GM19043 (cell line): ENCODE results near the gene KIF1C.

Experiments used
- ATAC-seq: cut with Tn5 transposase; IDR thresholded peaks from one replicate; pipeline ENCODE4 v1.9.1; 2021; ENCODE audit warnings: low read depth; ENCODE audit not compliant: unreplicated experiment

The KIF1C gene

DNA sequence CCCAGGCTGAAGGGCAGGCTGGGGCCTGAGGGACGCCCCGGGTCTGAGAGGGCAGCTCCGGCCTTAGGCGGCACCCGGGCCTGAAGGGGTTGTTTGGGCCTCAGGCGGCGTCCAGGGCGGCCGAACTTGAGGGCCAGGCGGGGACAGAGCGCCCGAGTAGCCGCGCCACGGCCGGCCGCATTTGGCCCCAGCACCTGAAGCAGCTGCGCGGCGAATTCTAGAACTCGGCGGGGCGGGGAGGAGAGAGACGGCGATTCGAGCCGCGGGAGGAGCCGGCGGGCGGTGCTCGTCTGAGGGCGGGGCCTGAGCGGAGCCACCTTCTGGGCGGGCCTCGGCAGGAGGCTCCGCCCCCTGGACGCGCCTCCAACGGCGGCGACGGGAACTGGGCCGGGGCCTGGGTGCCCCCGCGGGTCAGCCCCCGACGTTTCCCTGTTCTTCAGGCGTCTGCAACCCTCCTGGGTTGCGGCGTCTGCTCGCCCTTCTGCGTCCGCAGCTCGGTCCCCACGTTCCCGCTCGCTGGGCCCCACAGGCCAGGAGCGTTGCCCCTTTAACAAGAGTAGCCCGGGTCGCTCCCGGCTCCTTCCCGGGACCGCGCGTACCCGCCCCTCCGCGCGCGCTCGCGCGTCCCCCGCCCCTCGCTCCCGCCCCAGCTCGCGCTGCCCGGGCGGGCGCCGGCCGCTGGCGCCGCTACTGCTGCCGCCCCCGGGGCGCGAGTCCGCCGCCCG, at the start of gene KIF1C, which contains the start of gene INCA1:
KIF1C (plus strand) TSS at position 649 of the 725 bp plus-strand sequence. CDS start 2,297 bp downstream, outside the sequence.
INCA1 (minus strand) TSS at position 221 of the 725 bp plus-strand sequence. CDS start 3,085 bp downstream, outside the sequence.
- ATAC-seq, result peak; percentile 76

DNA sequence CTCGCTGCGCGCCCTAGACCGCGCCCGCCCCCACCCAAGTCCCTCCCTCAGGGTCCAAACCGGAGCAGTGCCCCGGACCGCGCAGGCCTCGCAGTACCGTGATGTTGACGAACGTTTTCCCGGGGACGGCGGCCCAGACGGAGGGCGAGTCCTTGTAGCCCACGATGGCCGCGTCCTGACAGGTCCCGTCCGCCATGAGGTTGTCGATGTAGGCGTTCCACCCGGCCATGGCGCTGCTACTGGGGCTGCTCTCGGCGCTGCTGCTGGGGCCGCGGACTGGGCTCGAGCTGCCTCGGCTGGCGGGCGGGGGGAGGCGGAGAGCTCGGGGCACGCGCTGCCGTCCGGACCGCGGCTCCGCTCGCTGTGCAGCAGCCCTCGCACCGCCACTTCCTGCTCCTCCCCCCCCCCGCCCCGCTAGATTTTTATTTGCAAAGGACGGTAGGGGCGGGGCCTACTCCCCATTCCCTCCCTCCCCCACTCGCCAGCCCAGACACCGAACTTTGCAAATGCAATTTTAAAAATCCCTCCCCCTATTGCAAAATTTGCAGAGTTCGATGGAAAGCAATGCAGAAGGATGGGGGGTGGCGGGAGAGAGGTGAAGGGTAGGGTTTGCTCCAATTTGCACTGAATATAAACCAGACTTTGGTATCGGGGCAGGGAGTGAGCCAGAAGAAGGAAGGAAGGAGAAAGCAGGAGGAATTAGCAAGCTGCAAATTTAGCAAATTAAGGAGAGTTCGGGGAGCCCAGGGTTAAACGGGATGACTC, 49.4 kb upstream of the KIF1C start, which contains the start of gene PFN1:
PFN1 (minus strand) TSS at position 365 of the 765 bp plus-strand sequence; CDS start at position 229, 136 bp downstream.
- ATAC-seq, result no peak

DNA sequence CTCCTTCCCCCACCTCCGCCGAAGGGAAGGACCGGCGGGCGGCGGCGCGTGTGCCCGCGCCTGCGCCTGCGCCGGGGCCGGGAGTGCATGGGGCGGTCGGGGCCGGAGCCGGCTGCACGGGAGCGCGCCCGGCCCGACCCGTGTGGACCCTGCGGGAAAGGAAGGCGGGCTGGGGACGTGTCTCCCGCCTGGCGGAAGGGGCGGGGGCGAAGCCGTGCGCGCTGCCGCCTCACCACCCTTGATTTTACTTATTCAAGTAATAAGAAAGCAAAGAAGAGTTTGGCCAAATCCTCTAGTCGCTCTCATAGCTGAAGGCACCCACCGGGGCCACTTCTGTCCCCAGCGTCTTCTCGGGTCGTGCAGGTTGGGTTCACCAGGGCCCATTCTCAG, 48.8 kb upstream of the KIF1C start:
- ATAC-seq, result peak; percentile 21

DNA sequence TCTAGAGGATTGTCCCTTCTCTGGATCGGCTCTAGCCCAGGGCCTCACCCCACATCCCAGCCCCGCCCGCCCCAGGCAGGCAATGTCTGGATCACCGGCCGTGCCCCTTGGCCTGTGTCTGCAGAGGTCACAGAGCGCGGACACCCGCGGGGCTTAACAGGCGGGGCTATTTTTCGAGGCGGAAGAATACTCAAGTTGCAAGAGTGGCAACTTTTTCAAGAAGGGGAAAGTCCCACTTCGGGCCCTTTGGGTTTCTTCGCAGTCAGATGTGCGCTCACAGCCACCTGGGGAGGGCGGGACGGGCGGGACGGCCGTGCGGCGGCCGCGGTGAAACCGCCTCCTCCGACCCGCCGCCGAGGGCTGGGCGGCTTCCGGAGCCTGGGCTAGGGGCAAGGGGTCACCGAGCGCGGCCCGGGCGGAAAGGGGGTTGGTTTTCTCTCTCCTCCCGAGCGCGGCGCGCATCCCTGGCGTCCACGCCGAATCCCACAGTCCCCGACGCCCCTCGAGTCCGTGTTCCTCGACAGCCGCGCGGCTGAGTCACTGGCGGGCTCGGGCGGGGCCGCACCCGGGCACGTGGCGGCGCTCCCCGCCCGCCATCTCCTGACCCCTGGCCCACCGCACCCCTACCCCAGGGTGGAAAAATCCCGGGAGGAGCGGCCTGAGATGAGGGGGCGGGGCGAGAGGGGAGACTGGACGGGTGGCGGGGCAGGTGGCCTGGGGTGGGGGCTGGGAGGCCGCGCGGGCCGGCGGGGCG, 48.3 kb upstream of the KIF1C start:
- ATAC-seq, result peak; percentile 35

DNA sequence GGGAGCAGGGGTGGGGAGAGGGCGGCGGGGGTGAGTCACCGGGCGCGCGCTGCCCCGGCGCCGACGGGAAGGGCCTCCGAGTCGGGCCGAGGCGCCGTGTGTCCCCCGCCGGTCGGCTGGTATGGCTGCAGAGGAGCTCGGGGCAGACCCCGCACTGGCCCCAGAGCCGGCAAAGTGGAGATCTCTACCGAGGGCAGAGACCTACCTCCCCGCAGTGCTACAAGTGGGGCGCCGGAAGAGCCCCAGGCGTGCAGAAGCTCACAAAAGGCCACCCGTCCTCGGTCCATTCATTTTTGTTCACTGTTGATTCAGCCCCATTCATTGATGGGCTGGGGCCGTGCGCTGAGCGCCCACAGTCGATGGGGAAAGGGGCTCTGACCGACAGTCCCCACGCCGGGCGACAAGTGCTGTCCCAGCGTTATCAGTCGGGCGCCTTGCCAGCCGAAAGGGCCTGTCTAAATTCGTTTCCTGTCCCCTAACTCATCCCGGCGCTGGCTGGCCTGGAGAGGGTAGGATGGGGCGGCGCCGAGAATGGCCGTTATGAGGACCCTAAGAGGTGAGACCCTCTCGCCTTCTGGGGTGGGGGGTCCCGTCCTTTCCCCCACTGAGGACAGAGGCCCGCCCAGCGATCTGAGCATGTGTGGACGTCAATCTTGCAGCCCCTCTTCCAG, 47.5 kb upstream of the KIF1C start:
- ATAC-seq, result no peak

DNA sequence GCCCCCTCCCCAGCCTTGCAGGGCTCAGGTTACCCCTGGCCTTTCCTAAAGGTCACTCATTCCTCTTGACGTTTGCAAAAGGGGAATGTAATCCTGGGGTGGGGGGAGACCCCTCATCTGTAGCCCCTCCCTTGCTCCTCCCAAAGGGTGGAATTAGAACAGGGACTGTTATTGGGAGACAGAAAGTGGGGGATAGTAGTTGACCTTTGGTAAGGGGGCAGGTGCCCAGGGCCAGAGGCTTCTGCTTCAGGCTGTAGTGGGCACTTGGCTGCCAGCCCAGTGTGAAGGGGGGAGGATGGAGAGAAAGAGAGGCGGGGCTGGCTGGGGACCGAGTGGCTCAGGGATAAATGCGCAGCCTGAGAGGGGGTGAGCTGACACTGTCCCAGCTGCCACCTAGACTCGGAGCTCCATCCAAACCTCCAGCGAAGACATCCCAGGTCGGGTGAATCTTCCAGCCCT, 47.0 kb upstream of the KIF1C start, which contains the start of gene ENO3:
ENO3 (plus strand) TSS at position 374 of the 459 bp plus-strand sequence. CDS start 711 bp downstream, outside the sequence.
- ATAC-seq, result no peak

DNA sequence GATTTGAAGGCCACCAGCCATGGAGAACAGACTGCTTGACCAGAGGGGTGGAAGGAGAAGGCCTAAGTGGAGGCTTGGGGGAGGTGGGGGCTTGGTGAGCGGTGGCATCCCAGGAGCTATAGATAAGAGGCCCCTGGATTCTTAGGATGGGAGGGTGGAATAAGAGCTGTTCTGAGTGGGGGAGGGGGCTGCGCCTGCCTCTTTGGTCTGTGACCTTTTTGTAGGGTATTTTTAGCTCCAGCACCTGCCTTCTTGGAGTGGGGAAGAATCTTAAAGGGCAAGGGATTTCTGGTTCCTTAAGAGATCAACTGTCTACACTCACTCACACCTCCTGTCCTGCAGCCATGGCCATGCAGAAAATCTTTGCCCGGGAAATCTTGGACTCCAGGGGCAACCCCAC, 46.3 kb upstream of the KIF1C start:
- ATAC-seq, result no peak

DNA sequence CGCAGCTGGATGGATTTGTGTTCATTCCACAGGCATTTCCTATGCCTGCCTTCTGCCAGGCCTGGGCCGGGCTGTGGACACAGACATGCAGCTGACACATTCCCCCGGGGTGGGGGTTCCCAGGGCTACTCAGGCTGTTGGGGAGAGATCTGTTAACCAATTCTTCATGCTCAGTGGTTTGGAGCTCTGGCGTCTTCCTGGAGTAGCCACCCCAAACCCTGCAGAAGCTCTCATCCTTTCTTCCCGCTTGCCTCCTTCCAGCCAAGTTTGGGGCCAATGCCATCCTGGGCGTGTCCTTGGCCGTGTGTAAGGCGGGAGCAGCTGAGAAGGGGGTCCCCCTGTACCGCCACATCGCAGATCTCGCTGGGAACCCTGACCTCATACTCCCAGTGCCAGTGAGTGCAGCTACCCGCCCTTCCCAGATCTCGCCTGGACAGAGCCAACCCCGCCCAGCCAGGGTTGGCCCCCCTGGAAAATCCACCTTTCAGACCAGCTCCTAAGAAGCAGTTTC, 44.2 kb upstream of the KIF1C start:
- no peak for ATAC-seq

DNA sequence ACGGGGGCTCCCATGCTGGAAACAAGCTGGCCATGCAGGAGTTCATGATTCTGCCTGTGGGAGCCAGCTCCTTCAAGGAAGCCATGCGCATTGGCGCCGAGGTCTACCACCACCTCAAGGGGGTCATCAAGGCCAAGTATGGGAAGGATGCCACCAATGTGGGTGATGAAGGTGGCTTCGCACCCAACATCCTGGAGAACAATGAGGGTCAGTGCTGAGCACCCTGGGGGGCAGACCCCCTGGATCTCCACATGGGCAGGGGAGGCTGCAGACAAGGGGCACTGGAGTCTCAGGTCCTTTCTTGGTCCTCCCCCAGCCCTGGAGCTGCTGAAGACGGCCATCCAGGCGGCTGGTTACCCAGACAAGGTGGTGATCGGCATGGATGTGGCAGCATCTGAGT, 42.7 kb upstream of the KIF1C start:
- ATAC-seq, result no peak

DNA sequence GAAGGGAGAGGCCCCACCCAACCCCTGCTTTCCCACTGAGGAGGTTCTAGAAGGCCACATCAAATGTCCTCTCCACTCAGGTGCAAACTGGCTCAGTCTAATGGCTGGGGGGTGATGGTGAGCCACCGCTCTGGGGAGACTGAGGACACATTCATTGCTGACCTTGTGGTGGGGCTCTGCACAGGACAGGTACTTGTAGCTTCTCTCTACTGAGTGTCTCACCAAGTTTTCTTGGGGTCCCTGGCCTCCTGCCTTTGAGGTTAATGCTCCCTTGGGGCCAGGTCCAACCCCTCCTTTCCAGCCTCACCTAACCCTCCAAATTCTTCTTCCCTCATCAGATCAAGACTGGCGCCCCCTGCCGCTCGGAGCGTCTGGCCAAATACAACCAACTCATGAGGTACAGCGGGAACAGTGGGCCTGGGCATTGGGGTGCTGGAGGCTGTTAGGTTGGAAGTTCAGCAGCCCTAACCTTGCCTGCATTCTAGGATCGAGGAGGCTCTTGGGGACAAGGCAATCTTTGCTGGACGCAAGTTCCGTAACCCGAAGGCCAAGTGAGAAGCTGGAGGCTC, 41.2 kb upstream of the KIF1C start:
- ATAC-seq, result no peak

DNA sequence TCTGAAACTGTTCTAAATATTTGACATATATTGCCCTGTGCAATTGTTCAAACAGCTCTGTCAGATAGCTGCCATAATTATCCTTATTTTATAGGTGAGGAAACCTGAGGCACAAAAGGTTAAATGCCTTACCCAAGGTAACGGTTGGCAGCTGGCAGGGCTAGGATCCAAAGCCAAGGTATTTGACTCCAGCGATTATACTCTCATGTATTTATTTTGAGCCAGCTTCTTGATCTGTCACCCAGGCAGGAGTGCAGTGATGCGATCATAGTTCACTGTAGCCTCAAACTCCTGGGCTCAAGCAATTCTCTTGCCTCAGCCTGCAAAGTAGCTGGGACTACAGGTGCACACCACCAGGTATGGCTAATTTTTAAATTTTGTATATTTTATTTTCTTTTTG, 39.6 kb upstream of the KIF1C start:
- no peak for ATAC-seq

DNA sequence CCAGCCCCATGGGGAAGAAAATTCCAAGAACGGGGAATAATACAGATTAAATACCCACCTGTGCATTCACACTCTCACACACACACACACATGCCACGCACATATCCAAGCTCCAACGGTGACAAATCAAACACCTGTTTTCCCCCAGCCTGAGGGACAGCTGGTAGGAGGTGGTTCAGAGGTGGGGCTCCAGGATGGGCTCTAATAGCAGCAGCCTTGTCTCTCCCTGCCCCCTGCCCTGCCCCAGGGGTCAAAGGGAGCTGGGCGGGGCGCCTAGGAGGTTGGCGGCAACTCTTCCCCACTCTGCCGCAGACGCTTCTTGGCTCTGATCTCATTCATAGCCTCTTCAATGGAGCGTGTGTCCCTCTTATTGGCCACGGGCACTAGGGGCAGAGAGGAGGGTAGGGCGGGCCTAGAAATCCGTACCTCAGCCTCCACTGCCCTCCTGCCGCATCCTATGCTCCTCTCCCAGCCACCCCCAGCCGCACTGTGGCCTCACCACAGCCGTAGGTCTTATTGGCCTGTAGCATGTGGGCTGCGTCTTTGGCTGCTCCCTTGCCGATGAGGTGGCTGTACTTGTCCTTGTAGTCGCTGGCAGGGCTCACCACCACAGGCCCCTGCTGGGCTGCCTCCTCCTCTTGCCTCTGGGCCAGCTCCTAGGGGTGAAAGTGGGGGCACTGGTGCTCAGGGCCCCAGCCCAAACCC, 38.3 kb upstream of the KIF1C start:
- ATAC-seq, result no peak

DNA sequence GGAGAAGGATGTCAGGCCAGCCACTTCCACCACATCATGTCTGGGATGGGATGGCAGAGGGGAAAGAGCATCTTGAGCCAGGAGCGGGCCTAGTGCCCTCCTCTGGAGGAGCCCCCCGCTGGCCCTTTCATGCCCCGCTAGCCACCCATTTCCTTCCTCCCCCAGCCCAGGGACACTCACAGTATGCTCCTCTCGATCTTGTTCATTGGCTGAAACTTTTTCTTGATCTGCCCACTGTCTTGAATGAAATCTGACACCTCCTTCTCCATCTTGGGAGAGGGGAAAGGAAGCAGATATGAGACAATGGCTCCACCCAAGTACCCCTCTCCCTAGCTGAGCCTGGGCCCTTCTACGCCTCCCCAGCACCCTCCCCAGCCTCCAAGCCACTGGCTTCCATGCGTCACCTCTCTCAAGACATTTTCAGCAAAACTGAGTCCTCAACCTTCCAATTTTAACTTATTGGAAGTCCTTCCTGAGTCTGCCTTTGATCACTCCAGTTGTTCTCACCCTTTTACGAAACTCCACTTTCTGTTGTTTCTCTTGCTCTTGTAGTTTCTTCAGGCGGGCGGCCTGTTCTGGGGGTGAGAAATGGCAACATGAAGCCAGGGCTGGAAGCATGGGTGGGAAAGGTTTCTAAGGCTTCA, 37.3 kb upstream of the KIF1C start:
- ATAC-seq, result no peak

DNA sequence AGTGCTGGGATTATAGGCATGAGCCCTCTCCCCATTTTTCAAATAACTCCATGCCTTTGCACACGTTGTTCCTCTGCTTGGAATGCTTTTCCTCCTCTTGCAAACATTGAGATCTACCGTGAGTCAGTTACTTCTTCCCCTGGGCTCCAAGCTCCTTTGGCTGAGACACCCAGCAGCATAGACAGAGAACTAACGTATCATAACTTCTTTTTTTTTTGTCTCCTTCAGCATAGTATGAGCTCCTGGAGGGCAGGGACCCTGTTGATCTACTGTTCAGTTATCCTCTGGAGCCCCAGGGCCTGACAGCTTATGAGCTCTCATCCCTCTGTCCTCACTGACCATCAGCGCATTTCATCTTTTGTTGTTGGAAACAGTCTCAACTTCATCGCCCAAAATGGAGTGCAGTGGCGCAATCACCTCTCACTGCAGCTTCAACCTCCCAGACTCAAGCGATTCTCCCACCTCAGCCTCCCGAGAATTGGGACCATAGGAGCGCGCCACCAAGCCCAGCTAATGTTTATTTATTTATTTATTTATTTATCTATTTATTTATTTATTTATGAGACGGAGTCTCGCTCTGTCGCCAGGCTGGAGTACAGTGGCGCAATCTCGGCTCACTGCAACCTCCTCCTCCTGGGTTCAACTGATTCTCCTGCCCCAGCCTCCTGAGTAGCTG, 32.3 kb upstream of the KIF1C start:
- no peak for ATAC-seq

DNA sequence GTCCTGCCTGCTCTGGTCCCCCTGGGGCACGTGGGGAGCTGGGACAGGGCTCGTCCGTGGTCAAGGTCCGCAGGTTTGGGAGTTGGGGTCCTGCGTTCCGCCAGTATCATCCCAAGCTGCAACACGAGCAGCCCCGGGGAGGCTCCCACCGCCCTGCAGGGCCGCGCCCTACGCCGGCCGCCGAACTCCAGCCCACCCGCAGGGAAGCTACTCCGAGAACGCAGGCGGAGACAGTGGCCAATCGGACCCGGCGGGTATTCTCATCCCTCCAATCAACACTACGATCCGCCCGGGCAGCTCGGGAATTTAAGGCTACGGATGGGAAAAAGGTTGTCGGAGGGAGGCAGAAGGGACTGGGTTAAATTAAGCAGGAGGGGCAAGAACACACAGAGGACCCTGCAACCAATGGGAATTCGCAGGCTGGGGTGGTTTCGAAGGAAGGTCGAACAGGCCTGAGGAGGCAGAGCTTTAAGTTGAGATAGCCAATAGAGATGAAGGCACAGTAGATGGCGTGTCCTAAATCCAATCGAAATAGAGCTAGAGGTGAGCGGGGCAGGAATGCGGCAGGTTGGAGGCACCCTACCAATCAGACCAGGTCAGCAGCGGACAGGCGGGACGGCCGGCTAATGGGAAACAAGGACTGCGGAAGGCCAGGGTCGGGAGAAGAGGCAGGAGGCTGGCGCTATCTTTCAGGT, 30.8 kb upstream of the KIF1C start:
- ATAC-seq, result peak; percentile 76

DNA sequence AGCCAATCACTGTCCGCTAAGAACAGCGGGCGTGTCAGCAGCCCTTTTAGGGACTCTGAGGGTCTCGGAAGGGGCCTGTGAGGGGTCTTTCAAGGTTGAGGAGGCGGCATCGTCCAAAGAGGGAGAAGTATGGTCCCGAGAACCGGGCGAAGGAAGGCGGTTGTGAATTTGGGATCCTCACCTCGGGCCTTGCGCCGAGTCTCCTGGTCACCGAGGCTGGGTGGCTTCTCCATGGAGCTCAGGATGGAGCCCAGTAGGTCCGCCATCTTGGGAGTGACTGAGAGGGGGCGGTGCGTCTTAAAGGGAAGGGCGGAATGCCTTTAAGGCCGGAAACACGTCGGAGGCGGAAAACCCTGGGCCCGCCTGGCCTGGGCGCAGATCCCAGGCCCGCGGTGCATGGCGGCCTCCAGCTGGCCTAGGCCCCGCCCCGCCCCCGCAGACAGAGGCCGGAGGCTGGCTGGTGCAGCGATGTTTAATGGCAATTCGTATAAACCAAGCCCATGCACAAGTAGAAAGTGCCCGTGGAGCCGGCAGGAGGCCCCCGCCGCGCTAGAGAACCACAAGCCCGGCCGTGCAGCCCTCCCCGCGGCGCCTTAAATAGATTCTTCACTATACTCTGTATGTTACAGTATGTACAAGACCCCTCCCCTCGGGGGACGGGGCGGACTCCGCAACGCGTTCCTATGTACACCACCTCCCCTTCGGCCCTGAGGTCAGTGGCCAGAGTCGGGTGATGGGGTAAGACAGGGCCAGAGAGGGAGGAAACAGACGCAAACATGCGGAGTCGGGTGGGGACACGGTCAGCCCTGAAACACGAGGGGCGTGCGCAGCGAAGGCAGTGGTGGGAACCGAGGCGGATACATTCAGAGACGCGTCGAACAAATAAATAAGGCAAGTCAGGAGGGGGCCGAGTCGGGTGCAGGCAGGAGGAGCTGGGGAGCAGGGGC, 29.9 kb upstream of the KIF1C start, which contains the start of gene SPAG7:
SPAG7 (minus strand) TSS at position 279 of the 947 bp plus-strand sequence; CDS start at position 266, 13 bp downstream.
- peak; percentile 51 for ATAC-seq
